Measurements from ENCODE around the gene NSUN3.
"Not testable (repeated sequence)": the region's sequence is repeated elsewhere in the genome, so short reads cannot be mapped to it uniquely, and the experiment has no call there.

Gene NSUN3

DNA sequence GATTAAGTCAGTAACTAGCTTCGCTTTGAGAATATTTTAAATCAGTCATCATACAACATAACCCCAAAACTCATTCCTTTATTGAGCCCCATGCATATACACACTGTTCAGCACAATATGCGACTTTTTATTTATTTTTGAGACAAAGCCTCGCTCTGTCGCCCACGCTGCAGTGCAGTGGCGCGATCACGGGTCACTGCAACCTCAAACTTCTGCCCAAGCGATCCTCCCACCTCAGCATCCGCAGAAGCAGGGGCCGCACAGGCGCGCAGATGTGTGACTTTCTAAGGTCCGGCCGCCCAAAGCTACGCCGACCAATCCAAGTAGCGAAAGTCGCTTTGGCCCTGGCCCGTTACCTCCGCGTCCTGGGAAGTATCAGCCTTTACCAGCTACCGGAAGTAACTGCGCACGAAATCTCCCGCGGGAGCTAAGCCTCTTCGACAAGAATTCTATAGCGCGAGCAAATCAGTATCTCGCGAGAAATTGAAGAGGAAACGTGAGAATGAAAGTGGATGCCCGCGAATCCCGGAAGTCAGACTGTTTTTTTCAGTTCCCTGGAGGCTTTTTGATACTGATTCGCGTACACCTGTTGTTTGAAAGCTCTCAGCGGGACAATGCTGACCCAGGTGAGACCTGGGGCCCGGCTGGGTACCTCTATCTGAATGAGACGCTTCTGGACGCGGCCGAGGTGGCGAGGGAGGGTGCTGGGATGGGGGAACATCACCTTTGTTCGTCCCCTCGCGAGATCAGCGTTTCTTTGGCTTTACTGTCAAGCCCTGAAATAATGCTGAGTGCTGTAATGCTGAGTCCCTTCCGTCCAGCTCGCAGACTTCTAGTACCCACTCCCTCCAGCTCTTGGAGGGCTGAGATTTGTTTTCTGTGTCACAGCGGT is at the start of gene NSUN3, which contains the start of gene DHFR2:
NSUN3 (plus strand) TSS at position 549 of the 892 bp plus-strand sequence; CDS start at position 615, 66 bp downstream.
DHFR2 (minus strand) TSS at position 404 of the 892 bp plus-strand sequence. CDS start 1,405 bp downstream, outside the sequence.
- peak; percentile 88 for DNase-seq

DNA sequence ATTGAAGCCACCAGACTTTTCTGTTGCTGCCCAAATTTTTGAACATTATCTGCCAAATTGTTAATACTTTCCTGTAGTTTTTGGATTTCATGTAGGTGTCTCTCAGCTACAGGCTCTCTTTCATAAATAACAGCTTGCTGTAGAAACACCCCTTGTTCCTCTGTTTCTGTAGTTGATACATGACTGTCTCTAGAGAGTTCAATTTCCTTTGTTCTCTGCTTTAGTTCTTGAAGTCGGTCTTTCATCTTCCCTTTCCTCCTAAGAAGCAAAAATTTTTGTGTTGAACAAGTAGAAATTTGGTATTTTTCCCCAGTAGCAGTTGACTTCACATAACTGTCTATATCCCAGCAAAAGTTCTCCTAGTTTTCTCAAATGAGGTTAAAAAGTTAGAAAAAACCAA is 47.8 kb upstream of the NSUN3 start:
- no peak for DNase-seq

DNA sequence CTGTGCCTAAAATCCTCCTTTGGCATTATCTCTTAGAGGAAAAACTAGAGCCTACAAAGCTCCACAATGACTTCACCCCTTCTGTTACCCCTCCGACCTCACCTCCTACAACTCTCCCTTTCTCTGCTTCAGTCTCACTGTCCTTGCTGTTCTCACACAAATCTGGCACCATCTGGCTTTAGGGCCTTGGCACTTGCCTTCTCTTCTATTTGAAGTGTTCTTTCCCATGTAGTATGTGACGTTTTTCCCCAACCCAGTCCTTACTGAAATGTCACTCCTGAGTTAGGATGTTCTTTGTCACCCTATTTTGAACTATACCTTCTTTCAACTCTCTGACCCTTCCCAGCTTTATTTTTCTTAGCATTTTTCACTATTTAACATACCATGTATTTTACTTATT is 43.2 kb upstream of the NSUN3 start:
- DNase-seq = no peak

DNA sequence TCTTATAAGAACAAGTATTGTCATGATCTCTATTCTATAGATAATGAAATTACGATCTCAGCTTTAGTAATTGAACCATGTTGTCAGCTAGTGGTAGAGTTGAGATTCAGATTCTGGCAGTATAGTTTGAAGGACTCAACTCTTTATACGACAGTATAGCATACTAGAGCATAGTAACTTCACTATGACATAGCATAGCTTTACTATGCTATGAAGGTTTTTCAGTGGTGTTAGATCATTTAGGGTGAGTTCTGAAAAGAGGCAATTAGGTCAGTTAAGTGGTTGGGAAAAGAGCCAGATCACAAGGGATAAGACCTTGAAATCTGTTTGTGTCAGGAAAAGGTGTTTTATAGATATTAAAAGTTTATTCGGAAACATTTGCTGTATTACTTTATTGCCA is 42.6 kb upstream of the NSUN3 start:
- no peak for DNase-seq

DNA sequence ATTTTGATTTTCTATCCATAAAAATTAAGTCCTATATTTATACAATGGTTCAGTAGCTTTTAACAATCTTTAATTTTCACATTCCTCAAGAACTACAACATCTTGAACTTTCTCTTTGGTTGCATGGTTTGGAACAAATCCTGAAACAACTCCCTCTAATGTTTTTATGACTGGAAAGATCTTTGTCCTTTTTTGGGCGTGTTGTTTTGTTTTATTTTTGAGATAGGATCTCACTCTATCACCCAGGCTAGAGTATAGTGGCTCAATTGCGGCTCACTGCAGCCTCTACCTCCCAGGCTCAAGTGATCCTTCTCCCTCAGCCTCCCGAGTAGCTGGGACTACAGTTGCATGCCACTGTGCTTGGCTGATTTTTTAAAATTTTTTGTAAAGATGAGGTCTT is 38.5 kb upstream of the NSUN3 start:
- no peak for DNase-seq

DNA sequence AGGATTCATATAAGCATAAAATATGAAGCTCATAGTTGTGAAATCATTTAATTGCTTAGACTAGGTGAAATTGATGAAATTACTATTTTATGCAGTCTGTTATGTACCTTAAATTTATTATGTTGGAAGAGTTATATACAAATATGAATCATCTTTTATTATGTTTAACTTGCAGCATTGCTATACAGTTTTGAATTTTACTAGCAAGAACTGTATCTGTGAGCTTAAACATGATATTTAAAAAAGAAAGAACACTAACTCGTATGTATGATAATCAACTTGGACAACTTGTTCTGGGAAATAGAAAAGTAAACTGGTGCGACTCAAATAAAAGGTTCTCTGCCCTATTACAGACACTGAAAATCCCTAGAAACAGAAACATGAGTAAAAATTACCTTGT is 36.2 kb upstream of the NSUN3 start:
- no peak for DNase-seq

DNA sequence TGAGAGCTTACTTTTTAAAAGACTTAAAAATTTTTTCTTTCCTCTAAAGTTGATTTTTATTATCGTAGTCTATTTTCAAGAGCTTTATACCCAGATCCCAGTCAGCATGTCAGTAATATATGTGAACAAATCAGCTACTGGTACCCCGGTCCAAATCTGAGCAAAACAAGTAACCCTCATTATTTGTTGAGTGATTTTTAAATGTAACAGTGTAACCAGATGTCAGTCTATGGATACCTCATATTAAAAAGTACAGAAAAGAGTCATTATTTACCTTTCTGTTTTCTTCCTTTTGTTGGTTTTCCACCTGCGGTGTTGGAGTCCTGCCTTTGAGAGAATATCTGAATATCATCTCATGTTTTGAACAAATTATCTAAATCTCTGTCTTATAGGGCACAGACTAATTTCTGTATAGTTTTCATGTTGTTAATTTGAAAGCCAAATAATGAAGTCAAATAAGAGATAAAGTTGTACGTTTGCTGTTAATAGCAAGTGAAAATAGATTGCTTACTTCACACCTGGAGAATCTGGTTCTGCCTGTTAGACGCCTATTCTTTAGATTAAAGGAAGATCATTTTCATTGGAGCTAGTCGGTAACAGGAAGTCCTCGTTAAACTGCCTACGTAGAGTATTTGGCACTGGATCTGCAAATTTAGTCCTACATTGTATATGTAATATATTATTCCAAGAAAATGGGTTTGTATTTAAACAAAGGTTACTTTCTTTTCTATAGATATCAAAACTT is 34.6 kb upstream of the NSUN3 start, which contains the start of gene STX19:
STX19 (minus strand) TSS at position 505 of the 745 bp plus-strand sequence. CDS start 13,328 bp downstream, outside the sequence.
- DNase-seq = no peak

DNA sequence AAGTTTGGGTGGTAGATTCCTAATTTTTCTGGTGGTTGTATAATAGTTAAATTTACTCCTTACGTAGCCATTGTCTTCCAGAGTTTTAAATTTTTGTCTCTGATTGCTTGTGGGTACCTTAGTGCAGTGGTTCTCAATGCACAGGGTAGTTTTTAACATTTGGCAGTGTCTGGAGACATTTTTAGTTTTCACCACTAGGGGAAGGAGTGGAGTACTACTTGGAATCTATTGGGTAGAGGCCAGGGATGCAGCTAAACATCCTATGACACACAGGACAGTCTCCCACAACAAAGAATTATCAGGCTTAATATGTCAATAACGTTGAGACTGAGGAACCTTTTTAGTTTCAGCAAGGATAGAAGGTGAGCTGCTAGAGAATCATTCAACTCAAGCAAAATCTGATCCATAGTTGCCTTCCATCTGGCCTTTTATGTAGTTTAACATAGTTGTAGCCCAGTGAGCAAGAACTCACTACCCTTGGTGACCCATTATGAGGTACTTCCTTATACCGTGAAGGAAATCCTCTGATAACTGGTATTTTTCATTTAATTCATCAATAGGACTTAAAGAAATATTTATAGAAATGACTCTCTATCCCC is 25.9 kb upstream of the NSUN3 start:
- DNase-seq = no peak

DNA sequence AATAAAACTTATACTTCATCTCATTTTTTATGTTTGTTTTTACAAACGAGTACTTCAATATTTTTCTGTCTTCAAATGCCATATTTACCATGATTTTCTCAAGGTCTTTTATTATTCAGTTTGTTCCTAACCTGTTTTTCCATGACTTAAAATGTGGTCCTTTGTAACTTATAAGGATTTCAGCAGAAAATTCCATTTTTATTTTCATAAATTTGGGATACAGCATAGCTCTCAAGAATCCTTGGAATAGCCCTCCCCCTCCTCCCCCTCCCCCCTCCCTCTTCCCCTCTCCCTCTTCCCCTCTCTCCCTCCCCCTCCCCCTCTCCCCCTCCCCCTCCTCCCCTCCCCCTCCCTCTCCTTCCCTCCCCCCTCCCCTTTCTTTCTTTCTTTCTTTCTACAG is 19.6 kb upstream of the NSUN3 start:
- DNase-seq = no peak

DNA sequence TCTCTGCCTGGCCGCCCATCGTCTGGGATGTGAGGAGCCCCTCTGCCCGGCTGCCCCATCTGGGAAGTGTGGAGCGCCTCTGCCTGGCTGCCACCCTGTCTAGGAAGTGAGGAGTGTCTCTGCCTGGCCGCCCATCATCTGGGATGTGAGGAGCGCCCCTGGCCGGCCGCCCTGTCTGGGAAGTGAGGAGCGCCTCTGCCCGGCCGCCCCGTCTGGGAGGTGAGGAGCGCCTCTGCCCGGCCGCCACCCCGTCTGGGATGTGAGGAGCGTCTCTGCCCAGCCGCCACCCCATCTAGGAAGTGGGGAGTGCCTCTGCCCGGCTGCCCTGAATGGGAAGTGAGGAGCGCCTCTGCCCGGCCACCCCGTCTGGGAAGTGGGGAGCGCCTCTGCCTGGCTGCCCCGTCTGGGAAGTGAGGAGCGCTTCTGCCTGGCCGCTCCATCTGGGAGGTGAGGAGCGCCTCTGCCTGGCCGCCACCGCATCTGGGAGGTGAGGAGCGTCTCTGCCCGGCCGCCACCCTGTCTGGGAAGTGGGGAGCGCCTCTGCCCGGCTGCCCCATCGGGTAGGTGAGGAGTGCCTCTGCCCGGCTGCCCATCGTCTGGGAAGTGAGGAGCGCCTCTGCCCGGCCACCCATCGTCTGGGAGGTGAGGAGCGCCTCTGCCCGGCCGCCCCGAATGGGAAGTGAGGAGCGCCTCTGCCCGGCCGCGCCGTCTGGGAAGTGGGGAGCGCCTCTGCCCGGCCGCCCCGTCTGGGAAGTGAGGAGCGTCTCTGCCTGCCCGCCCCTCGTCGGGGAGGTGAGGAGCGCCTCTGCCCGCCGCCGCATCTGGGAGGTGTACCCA is 18.5 kb upstream of the NSUN3 start:
- not testable (repeated sequence) for DNase-seq

DNA sequence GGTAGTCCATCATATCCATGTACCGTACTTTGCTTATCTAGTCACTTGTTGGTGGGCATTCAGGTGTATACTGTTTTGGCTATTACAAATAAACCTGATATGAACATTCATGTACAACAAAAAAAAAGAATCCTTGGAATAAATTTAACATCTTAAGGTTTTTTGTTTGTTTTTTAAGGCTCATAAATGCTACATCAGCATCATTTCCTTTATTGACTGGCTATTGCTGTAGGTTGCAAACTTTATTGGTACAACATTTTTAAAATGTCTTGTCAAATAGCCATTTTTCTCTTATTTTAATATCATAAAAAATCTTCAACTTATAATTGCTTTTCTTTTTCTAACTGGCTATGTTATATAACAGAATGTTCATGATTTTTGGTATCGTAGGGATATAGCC is 16.3 kb upstream of the NSUN3 start:
- no peak for DNase-seq

DNA sequence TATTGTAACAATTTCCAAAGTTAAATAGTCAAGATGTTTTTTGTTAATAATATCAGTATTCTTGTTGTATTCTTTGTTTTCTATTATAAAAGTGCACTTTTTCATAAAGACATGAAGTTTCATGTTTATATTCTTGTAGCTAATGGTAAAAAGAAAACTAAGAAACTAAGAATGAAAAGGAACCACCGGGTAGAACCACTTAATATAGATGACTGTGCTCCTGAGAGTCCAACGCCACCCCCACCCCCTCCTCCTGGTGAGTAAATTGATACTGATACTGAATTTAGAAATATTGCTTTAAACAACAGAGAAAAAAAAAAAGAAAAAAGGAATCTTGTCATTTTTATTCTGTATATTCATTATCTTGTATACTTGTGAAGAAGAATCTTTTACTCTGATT is 13.6 kb upstream of the NSUN3 start:
- DNase-seq = no peak

DNA sequence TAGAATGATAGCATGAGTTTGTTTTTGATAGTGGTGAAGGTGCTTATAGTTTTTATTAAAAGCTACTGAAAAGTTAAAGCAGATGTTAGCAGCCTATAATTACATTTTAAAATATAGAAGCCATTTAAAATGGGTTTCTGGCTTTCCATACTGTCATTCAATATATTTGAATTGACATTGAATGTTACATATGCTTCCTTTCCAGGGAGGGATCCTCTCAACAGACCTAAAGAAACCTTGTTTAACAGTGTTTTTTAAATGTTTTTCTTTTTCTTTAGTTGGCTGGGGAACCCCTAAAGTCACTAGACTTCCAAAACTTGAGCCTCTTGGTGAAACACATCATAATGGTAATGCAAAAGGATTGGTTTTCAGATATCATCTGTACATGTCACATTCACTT is 12.3 kb upstream of the NSUN3 start:
- no peak for DNase-seq

DNA sequence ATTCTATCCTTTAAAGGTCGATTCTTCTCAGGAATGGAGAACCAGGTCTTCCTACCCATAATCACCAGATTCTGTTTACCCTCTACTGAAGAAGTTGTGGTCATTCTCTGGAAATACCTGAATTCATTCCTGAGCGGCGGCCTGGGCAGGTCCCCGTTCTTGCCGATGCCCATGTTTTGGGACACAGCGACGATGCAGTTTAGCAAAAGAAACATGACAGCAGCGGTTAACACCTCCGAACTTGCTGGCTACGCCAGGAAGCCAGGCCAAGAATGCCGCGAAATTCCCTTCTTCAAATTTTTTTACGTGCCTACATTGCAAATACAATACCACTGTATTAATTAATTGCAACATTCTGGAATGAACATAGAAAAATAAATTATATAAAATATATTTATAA is 1.6 kb upstream of the NSUN3 start:
- DNase-seq = no peak

DNA sequence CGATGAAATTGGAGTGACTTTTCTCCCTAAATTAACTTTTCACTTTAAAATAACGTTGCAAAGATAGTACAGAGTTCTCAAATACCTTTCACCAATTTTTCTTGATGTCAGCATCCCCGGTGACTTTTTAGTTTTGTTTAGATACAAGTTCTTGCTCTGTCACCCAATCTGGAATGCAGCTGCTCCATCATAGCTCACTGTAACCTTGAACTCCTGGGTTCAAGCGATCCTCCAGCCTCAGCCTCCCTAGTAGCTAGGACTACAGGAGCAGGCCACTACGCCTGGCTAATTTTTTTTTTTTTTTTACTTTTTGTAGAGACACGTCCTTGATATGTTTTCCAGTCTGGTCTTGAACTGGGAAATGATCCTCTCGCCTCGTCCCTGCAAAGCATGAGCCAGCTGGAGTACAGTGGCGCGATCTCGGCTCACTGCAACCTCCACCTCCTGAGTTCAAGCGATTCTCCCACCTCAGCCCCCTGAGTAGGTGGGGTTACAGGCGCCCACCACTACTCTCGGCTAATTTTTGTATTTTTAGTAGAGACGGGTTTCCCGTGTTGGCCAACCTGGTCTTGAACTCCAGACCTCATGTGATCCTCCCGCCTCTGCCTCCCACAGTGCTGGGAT is 747 bp downstream of the NSUN3 start:
- DNase-seq = no peak

DNA sequence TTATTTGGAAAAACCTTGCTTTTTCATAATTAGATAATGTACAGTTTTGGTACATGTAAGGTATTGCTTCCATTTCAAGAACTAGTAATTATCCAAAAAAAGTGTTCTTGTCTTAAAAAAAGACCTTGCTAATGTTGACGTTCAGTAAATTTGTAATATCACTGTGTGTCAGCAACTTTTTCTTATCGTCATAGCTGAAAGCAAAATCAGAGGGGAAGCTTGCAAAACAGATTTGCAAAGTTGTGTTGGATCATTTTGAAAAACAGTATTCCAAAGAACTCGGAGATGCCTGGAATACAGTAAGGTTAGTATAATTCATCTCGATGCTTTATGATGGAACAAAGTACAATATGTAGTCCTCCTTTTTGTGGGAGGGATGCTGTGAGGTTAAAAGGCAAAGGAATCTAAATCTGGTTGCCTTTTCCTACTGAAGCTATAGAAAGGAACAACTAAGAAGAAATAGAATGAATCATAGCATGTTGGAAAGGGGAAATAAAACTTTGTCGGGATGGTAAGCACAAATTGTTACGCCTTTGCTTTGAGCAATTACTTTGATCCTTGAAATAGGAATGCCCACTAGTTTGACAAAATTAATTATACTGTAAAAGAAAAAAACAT is 1.5 kb downstream of the NSUN3 start:
- DNase-seq = no peak

DNA sequence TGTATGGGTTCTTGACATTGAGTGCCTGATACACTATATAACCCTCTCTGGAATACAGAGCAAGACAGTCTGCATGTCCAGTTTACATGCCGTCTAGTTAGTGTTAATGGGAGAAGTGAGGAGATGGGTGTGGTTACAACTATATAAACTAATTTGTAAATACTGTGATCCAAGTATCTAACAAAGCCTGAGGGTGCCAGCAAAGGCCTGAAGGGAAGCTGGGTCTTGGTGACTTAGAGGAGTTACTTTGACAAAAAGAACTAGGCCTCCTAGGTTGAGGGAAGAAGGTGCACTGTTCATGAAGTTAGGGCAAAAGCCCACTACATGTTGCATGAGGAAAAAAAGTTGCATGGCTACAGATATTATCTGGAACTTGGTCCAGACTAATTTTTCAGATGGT is 2.3 kb downstream of the NSUN3 start:
- DNase-seq = no peak

DNA sequence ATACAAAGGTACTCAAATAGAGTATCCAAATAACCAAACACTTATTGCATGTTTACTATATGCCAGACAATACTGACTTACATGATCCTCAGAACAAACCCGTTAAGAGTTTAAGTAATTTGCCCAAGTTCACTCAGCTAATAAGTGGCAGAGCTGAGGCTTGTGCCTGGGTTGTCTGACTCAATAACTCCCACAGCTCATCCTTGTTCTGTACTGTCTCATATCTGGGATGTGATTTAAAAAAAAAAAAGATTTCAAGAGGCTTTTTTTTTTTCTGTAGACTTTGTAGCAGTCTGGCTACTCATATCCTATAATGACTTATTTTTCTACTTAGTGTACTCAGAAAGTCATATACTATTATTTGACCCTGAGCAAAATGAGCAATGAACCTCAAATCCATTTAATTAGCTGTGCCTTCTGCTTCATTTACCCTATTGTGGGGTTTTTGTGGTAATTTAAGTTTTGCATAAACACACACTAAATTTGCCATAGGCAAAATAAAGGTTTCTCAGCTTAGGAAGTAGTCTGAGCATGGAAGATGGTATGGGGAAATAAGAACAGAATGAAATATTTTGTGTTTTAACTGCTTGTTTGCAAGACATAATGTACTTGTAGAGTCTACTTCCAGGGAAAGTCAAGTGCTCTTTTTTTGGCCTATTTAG is 3.1 kb downstream of the NSUN3 start:
- DNase-seq = no peak

DNA sequence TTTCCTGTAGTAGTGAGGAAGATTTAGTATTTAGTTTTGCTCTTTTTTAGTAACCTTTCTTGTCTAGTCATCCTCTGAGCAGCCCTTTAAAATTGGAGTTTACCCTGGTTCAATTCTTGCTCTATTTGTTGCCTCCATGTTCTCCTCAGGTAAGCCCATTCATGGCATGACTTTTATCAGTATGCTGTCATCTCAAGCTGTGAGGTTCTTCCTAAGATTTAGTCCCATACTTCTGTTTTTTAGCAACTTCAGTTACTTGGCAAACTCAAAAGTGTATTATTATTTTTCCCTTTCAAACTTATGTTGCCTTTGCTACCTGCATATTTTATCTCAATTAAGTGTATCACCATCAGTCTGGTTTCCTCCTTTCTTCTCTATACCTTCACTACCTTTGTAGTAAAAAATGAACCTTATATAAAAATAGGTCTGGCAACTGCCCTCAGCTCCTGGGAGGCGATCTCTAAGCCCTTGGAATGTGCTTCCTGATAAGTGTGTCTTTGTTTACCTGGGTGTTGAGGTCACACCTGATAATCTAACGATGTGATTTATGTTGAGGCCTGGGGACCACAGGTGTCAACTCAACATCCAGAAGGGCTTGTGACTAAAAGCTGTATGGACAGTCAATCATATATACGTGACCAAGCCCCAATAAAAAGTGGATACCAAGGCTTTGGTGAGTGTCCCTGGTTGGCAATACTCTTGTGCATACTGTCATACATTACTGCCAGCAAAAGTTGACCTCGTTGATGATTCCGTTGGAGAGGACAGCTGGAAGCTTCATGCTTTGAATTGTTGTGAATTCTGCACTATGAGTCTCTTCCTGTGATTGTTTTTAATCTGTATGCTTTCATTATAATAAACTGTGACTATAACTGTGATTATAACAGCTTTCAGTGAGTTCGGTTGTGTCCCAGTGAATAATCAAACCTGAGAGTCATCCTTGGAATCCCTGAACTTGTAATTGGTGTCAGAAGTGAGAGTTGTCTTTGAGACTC is 3.9 kb downstream of the NSUN3 start:
- DNase-seq = no peak
